ENCODE measurements around the gene XPR1. TPM values are rescaled to one million over a fixed set of nuclear protein-coding genes. Genes with fewer than 3 reads are reported as not detected.
"Not testable (repeated sequence)": the region's sequence is repeated elsewhere in the genome, so short reads cannot be mapped to it uniquely, and the experiment has no call there.

XPR1 gene
- total RNA-seq, 4 donors from 2014 or later = 29.4 to 42.2 (median 33.7) TPM

GRCh38 chr1:180811886-180812285 lies 180.1 kb downstream of the XPR1 start:
- Histone ChIP-seq H3K9me3 (no peaks in the 10 kb centered on the region), H3K4me3 (replicated peaks in 1 of 3) (no peak overlapping the region), H3K27ac (no peak overlapping the region), H3K27me3 (no peaks in the 10 kb centered on the region), H3K36me3 (no peaks in the 10 kb centered on the region), H3K4me1 (no peaks in the 10 kb centered on the region)
- TF ChIP-seq CTCF (IDR thresholded peaks at IDR 0.05) = no peak
- TF ChIP-seq POLR2A (IDR thresholded peaks at IDR 0.05) = no peak
- intact Hi-C loops (cut with DNase I) = no loop called here
- no peak for DNase-seq

GRCh38 chr1:180814258-180814657 lies 182.4 kb downstream of the XPR1 start:
- Histone ChIP-seq H3K27ac (no peak overlapping the region), H3K9me3 (no peaks in the 10 kb centered on the region), H3K4me1 (no peaks in the 10 kb centered on the region), H3K4me3 (replicated peaks in 1 of 3) (no peak overlapping the region), H3K27me3 (no peaks in the 10 kb centered on the region), H3K36me3 (no peaks in the 10 kb centered on the region)
- no peak for DNase-seq
- TF ChIP-seq CTCF (IDR thresholded peaks at IDR 0.05) (no peak), POLR2A (IDR thresholded peaks at IDR 0.05) (no peak)
- intact Hi-C loops (cut with DNase I) = no loop called here

- DNase-seq = no peak
- WGBS, 2 donors = 80 to 85% methylated on average over 4 of the region's 4 CpGs
- no peaks in the 10 kb centered on the region for H3K9me3 ChIP-seq
- no peaks in the 10 kb centered on the region for H3K36me3 ChIP-seq
- intact Hi-C loops (cut with DNase I) = no loop called here
- no peak overlapping the region for H3K27ac ChIP-seq
- no peak overlapping the region for H3K4me3 ChIP-seq (replicated peaks in 1 of 3)
- H3K4me1 ChIP-seq = no peaks in the 10 kb centered on the region
- H3K27me3 ChIP-seq = no peaks in the 10 kb centered on the region
- TF ChIP-seq POLR2A (IDR thresholded peaks at IDR 0.05) = no peak
- no peak for TF ChIP-seq CTCF (IDR thresholded peaks at IDR 0.05)
Observed at GRCh38 chr1:180815188-180815587, 183.4 kb downstream of the XPR1 start.

GRCh38 chr1:180816132-180816531 lies 184.3 kb downstream of the XPR1 start:
- Histone ChIP-seq H3K36me3 (no peaks in the 10 kb centered on the region), H3K9me3 (no peaks in the 10 kb centered on the region), H3K4me1 (no peaks in the 10 kb centered on the region), H3K27me3 (no peaks in the 10 kb centered on the region), H3K4me3 (replicated peaks in 1 of 3) (no peak overlapping the region), H3K27ac (no peak overlapping the region)
- intact Hi-C loops (cut with DNase I) = no loop called here
- TF ChIP-seq CTCF (IDR thresholded peaks at IDR 0.05) (no peak), POLR2A (IDR thresholded peaks at IDR 0.05) (no peak)
- no peak for DNase-seq
- WGBS, 2 donors = 92 to 94% methylated on average over 10 of the region's 10 CpGs

- intact Hi-C loops (cut with DNase I) = no loop called here
- DNase-seq = no peak
- Histone ChIP-seq H3K27me3 (no peaks in the 10 kb centered on the region), H3K4me1 (no peaks in the 10 kb centered on the region), H3K36me3 (no peaks in the 10 kb centered on the region), H3K4me3 (replicated peaks in 1 of 3) (no peak overlapping the region), H3K9me3 (no peaks in the 10 kb centered on the region), H3K27ac (no peak overlapping the region)
- 88 to 89% methylated on average over 2 of the region's 2 CpGs for WGBS, 2 donors
- TF ChIP-seq CTCF (IDR thresholded peaks at IDR 0.05) (no peak), POLR2A (IDR thresholded peaks at IDR 0.05) (no peak)
Observed at GRCh38 chr1:180821970-180822369, 190.1 kb downstream of the XPR1 start.

- H3K27me3 ChIP-seq; H3K27ac ChIP-seq; H3K36me3 ChIP-seq; H3K4me1 ChIP-seq; H3K9me3 ChIP-seq; DNase-seq; H3K4me3 ChIP-seq (replicated peaks in 1 of 3); intact Hi-C loops (cut with DNase I): not testable (repeated sequence)
- 92 to 94% methylated on average over 2 of the region's 2 CpGs for WGBS, 2 donors
Observed at GRCh38 chr1:180831507-180831906, 199.7 kb downstream of the XPR1 start.

- H3K27ac ChIP-seq; H3K4me3 ChIP-seq (replicated peaks in 1 of 3); DNase-seq; H3K27me3 ChIP-seq; H3K4me1 ChIP-seq; intact Hi-C loops (cut with DNase I); H3K9me3 ChIP-seq; H3K36me3 ChIP-seq: not testable (repeated sequence)
- 93 to 100% methylated on average over 1 of the region's 1 CpG for WGBS, 2 donors
Observed at GRCh38 chr1:180833180-180833579, 201.4 kb downstream of the XPR1 start.
